Activated CD4-positive, alpha-beta T cell treated with anti-CD3 and anti-CD28 coated beads, Interleukin-2, amount 50 U/mL, for 48 hours (primary cell): ENCODE measurements around the gene CCHCR1.
A peak's percentile ranks its signal among the peaks of the same experiment; 100 is the strongest.
"Not testable (repeated sequence)": the region's sequence is repeated elsewhere in the genome, so short reads cannot be mapped to it uniquely, and the experiment has no call there.

Experiments used
- DNase-seq, 2 experiments: peaks; one replicate each; pipeline ENCODE4 v3.0.0-alpha.2; 2020

The CCHCR1 gene, protein sequence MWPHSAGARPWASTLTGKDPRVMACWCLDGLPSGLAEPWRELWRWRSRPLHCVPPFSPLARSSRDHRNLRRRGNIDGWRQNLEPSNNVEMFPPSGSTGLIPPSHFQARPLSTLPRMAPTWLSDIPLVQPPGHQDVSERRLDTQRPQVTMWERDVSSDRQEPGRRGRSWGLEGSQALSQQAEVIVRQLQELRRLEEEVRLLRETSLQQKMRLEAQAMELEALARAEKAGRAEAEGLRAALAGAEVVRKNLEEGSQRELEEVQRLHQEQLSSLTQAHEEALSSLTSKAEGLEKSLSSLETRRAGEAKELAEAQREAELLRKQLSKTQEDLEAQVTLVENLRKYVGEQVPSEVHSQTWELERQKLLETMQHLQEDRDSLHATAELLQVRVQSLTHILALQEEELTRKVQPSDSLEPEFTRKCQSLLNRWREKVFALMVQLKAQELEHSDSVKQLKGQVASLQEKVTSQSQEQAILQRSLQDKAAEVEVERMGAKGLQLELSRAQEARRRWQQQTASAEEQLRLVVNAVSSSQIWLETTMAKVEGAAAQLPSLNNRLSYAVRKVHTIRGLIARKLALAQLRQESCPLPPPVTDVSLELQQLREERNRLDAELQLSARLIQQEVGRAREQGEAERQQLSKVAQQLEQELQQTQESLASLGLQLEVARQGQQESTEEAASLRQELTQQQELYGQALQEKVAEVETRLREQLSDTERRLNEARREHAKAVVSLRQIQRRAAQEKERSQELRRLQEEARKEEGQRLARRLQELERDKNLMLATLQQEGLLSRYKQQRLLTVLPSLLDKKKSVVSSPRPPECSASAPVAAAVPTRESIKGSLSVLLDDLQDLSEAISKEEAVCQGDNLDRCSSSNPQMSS

GRCh38 chr6:31157513-31158139 lies at the start of gene CCHCR1:
Gene CCHCR1, minus strand, starts transcription at chr6:31157802. Its CDS starts 202 bp downstream, at chr6:31157600.
- no peak for DNase-seq

DNA sequence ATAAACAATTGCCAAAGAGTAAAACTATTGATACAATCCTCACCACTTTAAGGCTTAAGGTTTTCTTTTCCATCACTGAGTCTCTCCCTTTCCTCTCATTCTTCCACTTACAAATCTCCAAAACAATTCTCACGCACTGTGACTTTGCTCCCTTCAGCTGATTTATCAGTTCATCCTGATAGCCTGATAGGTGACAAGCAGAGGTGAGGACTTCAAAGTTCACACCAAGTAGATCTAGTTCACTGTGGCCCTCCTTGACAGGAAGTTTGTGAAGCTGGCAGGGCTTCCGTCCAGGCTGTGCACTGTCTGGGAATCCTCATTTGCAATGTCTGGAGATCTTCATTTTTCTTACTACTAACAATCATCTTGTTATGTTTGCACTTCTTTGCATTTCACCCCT lies 48.0 kb upstream of the CCHCR1 start:
- DNase-seq, result no peak

- no peak for DNase-seq
Measured at GRCh38 chr6:31204751-31205145, 47.1 kb upstream of the CCHCR1 start.

DNA sequence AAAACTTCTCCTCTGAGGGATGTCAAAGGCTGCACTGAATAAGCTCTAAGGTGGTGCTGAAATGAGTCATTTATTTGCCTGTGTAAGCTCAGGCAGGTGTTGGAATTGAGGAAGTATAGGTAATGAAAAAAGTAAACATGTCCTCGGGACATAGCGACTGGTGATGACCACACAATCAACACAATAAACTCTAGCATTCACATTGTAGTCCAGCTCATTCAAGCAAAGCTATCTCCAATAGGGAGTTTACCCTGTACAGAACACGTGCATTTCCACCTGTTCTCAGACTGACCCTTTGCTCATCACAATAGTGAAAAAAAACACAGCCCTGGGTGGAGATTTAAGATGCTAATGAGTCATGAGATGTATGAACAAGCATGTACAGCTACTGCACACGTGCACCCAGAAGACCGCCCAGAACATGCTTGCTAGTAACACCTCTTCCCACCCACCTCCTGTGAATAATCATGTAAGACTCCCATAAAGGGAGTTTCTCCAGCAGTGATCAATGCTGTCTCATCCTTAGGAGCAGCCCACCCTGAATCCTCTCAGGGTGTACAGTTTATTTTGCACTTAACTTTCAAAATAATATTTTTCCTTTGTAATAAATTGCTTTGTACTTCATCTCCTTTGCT lies 45.9 kb upstream of the CCHCR1 start:
- DNase-seq, result peak; percentile 54 to 65

- DNase-seq, result peak in 1 of 2 experiments; percentile 41
Measured at GRCh38 chr6:31202259-31203166, 44.9 kb upstream of the CCHCR1 start.

GRCh38 chr6:31199105-31199452 lies 41.5 kb upstream of the CCHCR1 start:
- DNase-seq, result not testable (repeated sequence)

DNA sequence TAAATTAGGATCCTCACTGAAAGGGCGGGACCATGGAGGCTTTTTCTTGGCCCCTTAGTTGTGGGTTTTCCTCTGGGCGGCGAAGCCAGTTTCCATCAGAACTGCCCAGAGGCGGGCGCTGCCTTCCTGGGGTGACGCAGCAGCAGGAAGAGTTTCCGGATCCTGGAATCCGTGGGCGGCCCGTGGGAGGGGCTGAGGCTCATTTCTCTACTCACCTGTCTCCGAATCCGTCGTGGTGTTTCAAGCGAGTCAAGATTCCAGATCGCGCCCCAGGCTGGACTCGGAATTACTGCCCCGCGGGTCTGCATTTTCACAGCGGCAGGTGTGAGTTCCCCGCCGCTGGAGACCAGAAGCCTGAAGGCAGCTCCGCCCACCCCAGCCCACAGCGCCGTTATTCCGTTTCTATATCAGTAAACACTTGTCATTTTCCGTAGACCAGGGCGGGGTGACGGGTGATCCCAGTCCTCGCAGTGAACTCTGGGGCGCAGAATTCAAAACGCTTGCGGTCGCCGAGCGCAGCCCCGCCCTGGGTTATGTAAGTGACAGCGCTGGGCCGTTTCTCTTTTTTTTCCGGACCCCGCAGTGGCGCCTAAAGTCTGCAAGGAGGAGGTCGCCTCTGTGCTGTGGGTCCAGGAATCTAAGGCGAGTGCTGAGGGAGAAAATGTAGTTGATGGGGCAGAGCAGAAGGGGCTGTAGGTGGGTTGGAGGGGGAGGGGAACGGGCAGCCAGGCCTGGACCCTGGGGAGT lies 40.1 kb upstream of the CCHCR1 start:
- DNase-seq, result peak; percentile 92 to 95

DNA sequence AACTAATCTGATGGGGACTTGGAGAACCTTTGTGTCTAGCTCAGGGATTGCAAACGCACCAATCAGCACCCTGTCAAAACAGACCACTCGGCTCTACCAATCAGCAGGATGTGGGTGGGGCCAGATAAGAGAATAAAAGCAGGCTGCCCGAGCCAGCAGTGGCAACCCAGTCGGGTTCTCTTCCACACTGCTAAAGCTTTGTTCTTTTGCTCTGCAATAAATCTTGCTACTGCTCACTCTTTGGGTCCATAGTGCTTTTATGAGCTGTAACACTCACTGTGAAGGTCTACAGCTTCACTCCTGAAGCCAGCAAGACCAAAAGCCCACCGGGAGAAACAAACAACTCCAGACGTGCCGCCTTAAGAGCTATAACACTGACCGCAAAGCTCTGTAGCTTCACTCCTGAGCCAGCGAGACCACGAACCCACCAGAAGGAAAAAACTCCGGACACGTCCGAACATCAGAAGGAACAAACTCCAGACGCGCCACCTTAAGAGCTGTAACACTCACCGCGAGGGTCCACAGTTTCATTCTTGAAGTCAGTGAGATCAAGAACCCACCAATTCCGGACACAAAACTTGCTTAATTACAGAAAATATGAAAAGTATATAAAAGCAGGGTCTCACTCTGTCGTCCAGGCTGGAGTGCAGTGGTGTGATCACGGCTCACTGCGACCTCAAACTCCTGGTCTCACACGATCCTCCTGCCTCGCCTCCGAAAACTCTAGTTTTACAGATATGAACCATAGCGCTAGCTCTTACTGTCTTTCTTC lies 38.8 kb upstream of the CCHCR1 start:
- DNase-seq, result peak in 1 of 2 experiments; percentile 18

DNA sequence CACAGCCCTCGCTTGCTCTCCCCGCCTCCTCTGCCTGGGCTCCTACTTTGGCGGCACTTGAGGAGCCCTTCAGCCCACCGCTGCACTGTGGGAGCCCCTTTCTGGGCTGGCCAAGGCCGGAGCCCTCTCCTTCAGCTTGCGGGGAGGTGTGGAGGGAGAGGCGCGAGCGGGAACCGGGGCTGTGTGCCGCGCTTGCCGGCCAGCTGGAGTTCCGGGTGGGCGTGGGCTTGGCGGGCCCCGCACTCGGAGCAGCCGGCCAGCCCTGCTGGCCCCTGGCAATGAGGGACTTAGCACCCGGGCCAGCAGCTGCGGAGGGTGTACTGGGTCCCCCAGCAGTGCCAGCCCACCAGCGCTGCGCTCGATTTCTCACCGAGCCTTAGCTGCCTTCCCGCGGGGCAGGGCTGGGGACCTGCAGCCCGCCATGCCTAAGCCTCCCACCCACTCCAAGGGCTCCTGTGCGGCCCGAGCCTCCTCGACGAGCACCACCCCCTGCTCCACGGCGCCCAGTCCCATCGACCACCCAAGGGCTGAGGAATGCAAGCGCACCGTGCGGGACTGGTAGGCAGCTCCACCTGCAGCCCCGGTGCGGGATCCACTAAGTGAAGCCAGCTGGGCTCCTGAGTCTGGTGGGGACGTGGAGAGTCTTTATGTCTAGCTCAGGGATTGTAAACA lies 37.8 kb upstream of the CCHCR1 start:
- not testable (repeated sequence) for DNase-seq

- no peak for DNase-seq
Measured at GRCh38 chr6:31194061-31194834, 36.6 kb upstream of the CCHCR1 start.

DNA sequence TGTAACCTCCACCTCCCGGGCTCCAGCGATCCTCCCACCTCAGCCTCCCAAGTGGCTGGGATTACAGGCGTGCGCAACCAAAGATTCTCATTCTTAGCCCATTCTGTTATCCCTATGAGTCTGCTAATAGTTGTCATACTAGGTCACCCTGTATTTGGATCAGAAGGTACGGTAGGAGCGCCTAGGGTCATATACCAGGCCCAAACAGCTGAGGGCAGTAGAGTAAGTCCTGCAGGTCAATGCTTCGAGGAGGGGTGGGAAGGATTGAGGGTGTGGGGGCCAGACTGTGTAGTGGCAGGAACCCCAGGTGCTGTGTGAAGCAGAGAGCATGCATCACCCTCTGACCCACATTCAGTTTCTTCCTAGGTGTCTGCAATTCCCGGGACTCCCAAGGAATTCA lies 35.6 kb upstream of the CCHCR1 start:
- DNase-seq, result no peak

- peak; percentile 69 to 75 for DNase-seq
Measured at GRCh38 chr6:31192431-31193105, 35.0 kb upstream of the CCHCR1 start.

DNA sequence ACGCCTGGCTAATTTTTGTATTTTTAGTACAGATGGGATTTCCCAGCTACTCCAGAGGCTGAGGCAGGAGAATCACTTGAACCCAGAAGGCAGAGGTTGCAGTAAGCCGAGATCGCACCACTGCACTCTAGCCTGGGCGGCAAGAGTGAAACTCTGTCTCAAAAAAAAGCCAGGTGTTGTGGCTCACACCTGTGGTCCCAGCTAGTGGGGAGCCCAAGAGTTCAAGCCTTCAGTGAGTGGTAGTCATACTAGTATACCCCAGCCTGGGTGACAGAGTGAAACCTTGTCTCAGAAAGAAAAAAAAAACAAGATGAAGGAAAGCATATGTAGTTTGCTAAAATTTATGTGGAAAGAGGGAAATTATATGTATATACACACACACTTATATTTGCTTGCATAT lies 32.9 kb upstream of the CCHCR1 start:
- no peak for DNase-seq

DNA sequence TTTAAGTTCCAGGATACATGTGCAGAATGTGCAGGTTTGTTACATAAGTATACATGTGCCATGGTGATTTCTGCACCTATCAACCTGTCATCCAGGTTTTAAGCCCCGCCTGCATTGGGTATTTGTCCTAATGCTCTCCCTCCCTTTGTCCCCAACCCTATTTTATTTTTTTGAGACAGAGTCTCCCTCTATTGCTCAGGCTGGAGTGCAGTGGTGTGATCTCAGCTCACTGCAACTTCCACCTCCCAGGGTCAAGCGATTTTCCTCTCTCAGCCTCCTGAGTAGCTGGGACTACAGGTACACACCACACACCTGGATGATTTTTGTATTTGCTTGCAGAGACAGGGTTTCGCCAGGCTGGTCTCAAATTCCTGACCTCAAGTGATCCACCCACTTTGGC lies 31.6 kb upstream of the CCHCR1 start:
- not testable (repeated sequence) for DNase-seq

GRCh38 chr6:31187780-31188194 lies 30.2 kb upstream of the CCHCR1 start:
- DNase-seq, result no peak

DNA sequence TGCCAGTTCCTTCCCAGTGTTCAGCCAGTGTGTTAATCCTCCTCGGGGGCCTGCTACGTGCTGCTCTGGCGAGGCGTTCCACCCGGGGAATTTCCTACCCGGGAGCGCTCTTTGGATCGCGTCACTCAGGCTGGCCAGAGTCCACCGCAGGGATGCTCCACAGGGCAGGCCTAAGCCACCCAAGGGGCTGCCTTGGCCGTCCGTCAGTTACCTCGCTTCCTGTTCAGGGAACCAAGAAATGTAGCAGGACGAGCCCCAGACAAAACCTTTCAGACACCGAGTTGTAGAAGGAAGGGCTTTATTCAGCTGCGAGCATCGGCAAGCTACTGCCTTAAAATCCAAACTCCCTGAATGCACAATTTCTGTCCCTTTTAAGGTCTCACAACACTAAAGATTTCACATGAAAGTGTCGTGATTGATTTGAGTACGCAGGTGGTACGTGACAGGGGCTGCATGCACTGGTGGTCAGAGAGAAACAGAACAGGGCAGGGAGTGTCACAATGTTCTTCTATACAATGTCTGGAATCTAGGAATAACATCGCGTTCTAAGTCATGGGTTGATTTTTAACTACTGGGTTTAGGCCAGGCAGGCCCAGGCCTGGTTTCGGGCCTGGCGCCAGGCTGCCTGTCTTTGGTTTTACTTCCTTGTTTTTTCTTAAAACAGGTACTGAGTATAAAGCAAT lies 28.6 kb upstream of the CCHCR1 start:
- DNase-seq, result no peak

DNA sequence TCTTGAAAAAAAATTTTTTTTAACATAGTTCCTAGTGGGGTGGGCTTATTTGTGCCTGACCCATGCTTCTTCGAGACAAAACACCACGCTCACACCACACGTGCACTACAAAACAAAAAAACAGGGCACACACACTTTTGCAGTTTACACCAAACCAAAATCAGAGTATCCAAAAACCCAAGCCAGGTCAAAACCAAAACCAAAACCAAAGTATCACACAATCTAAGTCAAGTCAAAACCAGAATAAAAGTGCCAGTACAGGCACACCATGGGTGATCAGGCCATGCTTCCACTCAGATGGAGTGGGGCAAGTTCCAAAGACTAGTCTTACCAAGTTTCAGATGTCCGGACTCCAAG lies 28.1 kb upstream of the CCHCR1 start:
- not testable (repeated sequence) for DNase-seq

GRCh38 chr6:31183859-31184258 lies 26.3 kb upstream of the CCHCR1 start:
- DNase-seq, result not testable (repeated sequence)
